H1 (cell line): Measurements from ENCODE around the gene RNF215. TPM values are rescaled to one million over a fixed set of nuclear protein-coding genes. Genes with fewer than 3 reads are reported as not detected.
A peak's percentile ranks its signal among the peaks of the same experiment; 100 is the strongest.

Experiments used
- CTCF ChIA-PET: fragments of 300-600 bp; sonication (Branson Sonifier 250); formaldehyde crosslinking; loops from one replicate; lab custom pipeline; 2021; ENCODE audit not compliant: partially characterized antibody; lab: Charles Lee
- POLR2A ChIA-PET: fragments of 300-600 bp; sonication (Branson Sonifier 250); formaldehyde crosslinking; loops from one replicate; lab custom pipeline; 2021; ENCODE audit warnings: inconsistent platforms; ENCODE audit not compliant: partially characterized antibody; lab: Charles Lee
- DNase-seq, 2 experiments: peaks; one replicate each; pipeline versions ENCODE4 v3.0.0 to v3.0.0-alpha.2; 2010 to 2022; ENCODE audit warnings: low spot score in 2 of 2, low read depth in 1 of 2, mixed read lengths in 1 of 2
- FAIRE-seq: peaks from 2 replicates; lab custom pipeline; 2011; peaks lifted over from hg19 to GRCh38; lab: Jason Lieb, UNC
- H2AFZ ChIP-seq: 2 replicates; pipeline ENCODE4 v1.8.1; 2012; ENCODE audit warnings: low read length, inconsistent platforms
- H2AK5ac ChIP-seq: 2 replicates; pipeline ENCODE4 v1.6.1; 2013; ENCODE audit warnings: low read depth, low read length
- H2BK120ac ChIP-seq: replicated peaks from 2 replicates; pipeline ENCODE3; 2013; ENCODE audit warnings: low read depth, low read length, inconsistent platforms
- H2BK12ac ChIP-seq: 2 replicates; pipeline ENCODE4 v1.6.1; 2013; ENCODE audit warnings: low read depth, low read length
- H2BK15ac ChIP-seq: 2 replicates; pipeline ENCODE4 v1.6.1; 2013; ENCODE audit warnings: low read length
- H2BK20ac ChIP-seq: 2 replicates; pipeline ENCODE4 v1.6.1; 2013; ENCODE audit warnings: low read length
- H2BK5ac ChIP-seq: 2 replicates; pipeline ENCODE4 v1.6.1; 2013; ENCODE audit warnings: low read depth, low read length
- H3K14ac ChIP-seq: 2 replicates; pipeline ENCODE4 v1.6.1; 2013; ENCODE audit warnings: inconsistent platforms; ENCODE audit not compliant: insufficient read length
- H3K18ac ChIP-seq: 2 replicates; pipeline ENCODE4 v1.6.1; 2013; ENCODE audit warnings: low read length; ENCODE audit errors: extremely low read depth
- H3K23ac ChIP-seq: 2 replicates; pipeline ENCODE4 v1.6.1; 2013; ENCODE audit warnings: inconsistent platforms; ENCODE audit not compliant: insufficient read length
- H3K23me2 ChIP-seq: 2 replicates; pipeline ENCODE4 v1.6.1; 2013; ENCODE audit warnings: low read depth, low read length
- H3K27ac ChIP-seq: 2 replicates; pipeline ENCODE4 v1.6.1; 2011; ENCODE audit warnings: low read depth, low read length, inconsistent platforms
- H3K27me3 ChIP-seq, 4 experiments: replicated peaks in 1 of 4; 1 replicate in 1 of 4; 2 replicates in 3 of 4; pipeline versions ENCODE4 v1.6.1 to v1.8.1; 2011 to 2013; ENCODE audit warnings: low read length in 3 of 4, mild to moderate bottlenecking in 3 of 4, inconsistent platforms in 2 of 4, mixed read lengths in 2 of 4, moderate library complexity in 1 of 4; ENCODE audit not compliant: control insufficient read depth in 3 of 4, insufficient read depth in 3 of 4; ENCODE audit errors: extremely low read depth in 1 of 4
- H3K36me3 ChIP-seq, 4 experiments: 2 replicates each; pipeline versions ENCODE4 v1.6.1 to v1.8.1; 2011 to 2013; ENCODE audit warnings: mild to moderate bottlenecking in 4 of 4, low read length in 3 of 4, moderate library complexity in 2 of 4, control low read depth in 1 of 4, inconsistent platforms in 1 of 4; ENCODE audit not compliant: insufficient read depth in 4 of 4, control insufficient read depth in 2 of 4
- H3K4ac ChIP-seq: replicated peaks from 2 replicates; pipeline ENCODE3; 2013; ENCODE audit warnings: low read length, low read depth, mixed read lengths, inconsistent platforms; ENCODE audit not compliant: insufficient read length
- H3K4me1 ChIP-seq, 4 experiments: replicated peaks in 1 of 4; 1 replicate in 1 of 4; 2 replicates in 3 of 4; pipeline versions ENCODE4 v1.6.1 to v1.8.1; 2011 to 2013; ENCODE audit warnings: low read length in 3 of 4, inconsistent platforms in 2 of 4, mixed read lengths in 1 of 4; ENCODE audit not compliant: insufficient read depth in 4 of 4, control insufficient read depth in 3 of 4
- H3K4me2 ChIP-seq, 2 experiments: 2 replicates each; pipeline versions ENCODE4 v1.6.1 to v1.8.1; 2011 to 2013; ENCODE audit warnings: low read depth in 2 of 2, low read length in 2 of 2, control low read depth in 1 of 2, inconsistent platforms in 1 of 2, mild to moderate bottlenecking in 1 of 2; ENCODE audit not compliant: insufficient read depth in 1 of 2
- H3K4me3 ChIP-seq, 4 experiments: fragments of 200-600, 300-600 bp in 1 of 4; sonication (generic), shearing (Covaris generic), sonication (Bioruptor Twin) in 1 of 4; 2 replicates each; pipeline versions ENCODE4 v1.5.1 to v1.8.1; 2011 to 2016; ENCODE audit warnings: low read length in 4 of 4, low read depth in 3 of 4, control low read depth in 2 of 4, inconsistent platforms in 2 of 4, mild to moderate bottlenecking in 2 of 4, mixed read lengths in 1 of 4, moderate library complexity in 1 of 4; ENCODE audit not compliant: insufficient read depth in 2 of 4; ENCODE audit errors: extremely low read depth in 1 of 4
- H3K56ac ChIP-seq: replicated peaks from 2 replicates; pipeline ENCODE3; 2013; ENCODE audit warnings: low read depth, mild to moderate bottlenecking, mixed read lengths, low read length, inconsistent platforms; ENCODE audit not compliant: insufficient read length
- H3K79me1 ChIP-seq: 2 replicates; pipeline ENCODE4 v1.6.1; 2013; ENCODE audit warnings: low read depth, low read length, control low read depth
- H3K79me2 ChIP-seq, 2 experiments: 2 replicates each; pipeline versions ENCODE4 v1.6.1 to v1.8.1; 2012 to 2013; ENCODE audit warnings: low read length in 2 of 2, mild to moderate bottlenecking in 2 of 2, inconsistent platforms in 1 of 2; ENCODE audit not compliant: insufficient read depth in 2 of 2, control insufficient read depth in 1 of 2
- H3K9ac ChIP-seq, 4 experiments: replicated peaks in 1 of 4; 1 replicate in 1 of 4; 2 replicates in 3 of 4; pipeline versions ENCODE4 v1.6.1 to v1.8.1; 2011 to 2013; ENCODE audit warnings: low read depth in 3 of 4, low read length in 3 of 4, control low read depth in 2 of 4, mild to moderate bottlenecking in 2 of 4, moderate library complexity in 2 of 4, inconsistent platforms in 1 of 4; ENCODE audit errors: extremely low read depth in 1 of 4
- H3K9me3 ChIP-seq, 2 experiments: 2 replicates each; pipeline versions ENCODE4 v1.6.1 to v1.8.1; 2012 to 2013; ENCODE audit warnings: mild to moderate bottlenecking in 2 of 2, moderate library complexity in 2 of 2, control low read depth in 1 of 2, inconsistent platforms in 1 of 2, low read depth in 1 of 2, low read length in 1 of 2, mixed read lengths in 1 of 2; ENCODE audit not compliant: insufficient read depth in 2 of 2
- H4K20me1 ChIP-seq, 2 experiments: replicated peaks in 1 of 2; 2 replicates each; pipeline versions ENCODE3 to v1.8.1; 2011 to 2013; ENCODE audit warnings: inconsistent platforms in 2 of 2, low read length in 2 of 2, mild to moderate bottlenecking in 1 of 2; ENCODE audit not compliant: insufficient read depth in 2 of 2, control insufficient read depth in 1 of 2
- H4K5ac ChIP-seq: 2 replicates; pipeline ENCODE4 v1.6.1; 2013; ENCODE audit warnings: low read length, low read depth, mixed read lengths, inconsistent platforms; ENCODE audit not compliant: insufficient read length
- H4K8ac ChIP-seq: 2 replicates; pipeline ENCODE4 v1.8.0; 2013; ENCODE audit warnings: mild to moderate bottlenecking, moderate library complexity, low read length, inconsistent platforms; ENCODE audit not compliant: insufficient read depth; ENCODE audit errors: extremely low read depth
- H4K91ac ChIP-seq: replicated peaks from 2 replicates; pipeline ENCODE3; 2013; ENCODE audit warnings: low read length, mixed read lengths, inconsistent platforms; ENCODE audit not compliant: insufficient read length
- GABPA ChIP-seq: IDR thresholded peaks from 2 replicates; pipeline ENCODE4 v1.6.1; 2011; ENCODE audit warnings: mild to moderate bottlenecking, low read length, moderate library complexity, borderline replicate concordance; ENCODE audit not compliant: insufficient read depth
- KDM1A ChIP-seq: fragments of 200-600, 300-600 bp; sonication (generic); IDR thresholded peaks from 2 replicates; pipeline ENCODE4 v1.7.1; 2016; ENCODE audit warnings: mild to moderate bottlenecking, low read length, borderline replicate concordance
- KDM4A ChIP-seq: IDR thresholded peaks from one replicate; pipeline ENCODE4 v1.7.1; 2012; ENCODE audit warnings: low read depth, mild to moderate bottlenecking, moderate library complexity, low read length, inconsistent platforms; ENCODE audit not compliant: severe bottlenecking
- KDM5A ChIP-seq: fragments of 200-600 bp; IDR thresholded peaks from 2 replicates; pipeline ENCODE4 v1.7.1; 2012; ENCODE audit warnings: mild to moderate bottlenecking, low read length, inconsistent platforms, mixed read lengths
- MAFK ChIP-seq: IDR thresholded peaks from 2 replicates; pipeline ENCODE4 v1.6.1; 2012; ENCODE audit warnings: low read depth, mild to moderate bottlenecking, improper control_type of control experiment, low read length
- NANOG ChIP-seq: IDR thresholded peaks from 2 replicates; pipeline ENCODE4 v1.6.1; 2011; ENCODE audit warnings: low read length, low read depth, mild to moderate bottlenecking, inconsistent platforms; ENCODE audit not compliant: insufficient read depth, poor library complexity, severe bottlenecking
- NRF1 ChIP-seq: IDR thresholded peaks from 2 replicates; pipeline ENCODE4 v1.6.1; 2011; ENCODE audit warnings: mild to moderate bottlenecking, low read depth, low read length, improper control_type of control experiment
- TCF12 ChIP-seq: IDR thresholded peaks from 2 replicates; pipeline ENCODE4 v1.6.1; 2011; ENCODE audit warnings: low read depth, mild to moderate bottlenecking, low read length
- YY1 ChIP-seq: IDR thresholded peaks from 2 replicates; pipeline ENCODE4 v1.6.1; 2011; ENCODE audit warnings: low read depth, mild to moderate bottlenecking, low read length
- WGBS, 2 experiments: shearing (Covaris generic) in 1 of 2; methylation state at CpG; one replicate each; pipeline versions ENCODE4 v1.1.6 to v1.1.7; 2013 to 2015; ENCODE audit warnings: low lambda C conversion rate in 2 of 2, mixed read lengths in 2 of 2, inconsistent platforms in 1 of 2, low coverage in 1 of 2, missing lambda C conversion rate in 1 of 2; ENCODE audit not compliant: insufficient replicate concordance in 2 of 2, insufficient coverage in 1 of 2, insufficient read length in 1 of 2; ENCODE audit errors: extremely low coverage in 1 of 2, missing lambda C conversion rate in 1 of 2; 5-methylcytosine and 5-hydroxymethylcytosine counted together
- polyA plus RNA-seq, 7 experiments: library from polyadenylated mRNA; depleted of rRNA in 3 of 7; stranded (reverse) in 5 of 7; unstranded in 2 of 7; fragments of >200 nt in 5 of 7; fragments of 200-250 nt in 2 of 7; gene quantifications; 1 replicate in 5 of 7; 2 replicates in 1 of 7; 4 replicates in 1 of 7; pipeline versions ENCODE4 v1.2.1 to v1.2.3, GENCODE V29; 2011 to 2013; ENCODE audit warnings: missing spikeins in 2 of 7, mixed read lengths in 2 of 7
- total RNA-seq: library from RNA; stranded (reverse); fragmentation: NEBNext Ultra II Directional; extraction: Animal tissue kit (Norgen Biotek cat#: 25700); gene quantifications from 2 replicates; pipeline ENCODE4 v1.2.1, GENCODE V29; 2021

Gene RNF215
- total and polyA plus RNA-seq, 2 of the 8 experiments (the other 6 are each of a cell fraction or from before 2014, with no cell fraction given), result 13.1 to 19.0 TPM

GRCh38 chr22:30361916-30362650 is 25.1 kb downstream of the RNF215 start:
- Histone ChIP-seq H3K4me3 (no peak overlapping the region), H3K27ac (no peak overlapping the region; the same call in 1 of the 2 replicates), H3K36me3 (peaks cover 0 to 3% (median 1%) of the 10 kb centered on the region in 4 experiments; a peak in 3 of 8 replicates), H2BK20ac (peak overlapping the region; percentile 93; the same call in 1 of the 2 replicates), H2BK15ac (peak overlapping the region; percentile 31; the same call in 1 of the 2 replicates), H4K5ac (no peak overlapping the region)
- WGBS, 2 experiments, result 78% methylated on average over 8 of the region's 10 CpGs; no CpG with 5 or more reads in 1 of the 2 experiments
- TF ChIP-seq MAFK, result no peak
- no peak for TF ChIP-seq YY1
- TF ChIP-seq GABPA, result no peak
- TF ChIP-seq NANOG, result no peak
- TF ChIP-seq TCF12, result no peak
- TF ChIP-seq KDM1A, result no peak
- no peak for TF ChIP-seq KDM4A
- TF ChIP-seq NRF1, result no peak
- TF ChIP-seq KDM5A, result no peak
- TF ChIP-seq, all 59 proteins: peak for 0
- DNase-seq (no peak), FAIRE-seq (no peak)
- Histone ChIP-seq H3K56ac (no peak overlapping the region), H3K4me2 (peak overlapping the region in 1 of 2 experiments; percentile 29; a peak in 1 of 4 replicates), H4K91ac (peak overlapping the region; percentile 25), H2AFZ (no peak overlapping the region), H3K79me1 (peaks cover 6% of the 10 kb centered on the region; the same call in 1 of the 2 replicates), H3K9ac (no peak overlapping the region), H3K18ac (no peak overlapping the region), H3K27me3 (no peaks in the 10 kb centered on the region), H3K14ac (no peak overlapping the region), H4K8ac (no peak overlapping the region), H4K20me1 (no peaks in the 10 kb centered on the region), H3K23ac (no peak overlapping the region), H2BK5ac (peak overlapping the region; percentile 76), H3K4ac (no peak overlapping the region), H3K79me2 (0 out of 4 replicates have a peak, but pooled peaks cover 0 to 3% of the 10 kb centered on the region in 2 experiments), H2AK5ac (0 out of 2 replicates have a peak overlapping the region, but pooled peaks have one; percentile 48), H3K4me1 (peaks cover 0 to 15% (median 11%) of the 10 kb centered on the region in 4 experiments; a peak in 5 of 7 replicates), H3K9me3 (no peaks in the 10 kb centered on the region), H2BK12ac (peak overlapping the region; percentile 75; the same call in 1 of the 2 replicates), H3K23me2 (peaks cover 2% of the 10 kb centered on the region; the same call in 1 of the 2 replicates), H2BK120ac (peak overlapping the region; percentile 7)
- CTCF ChIA-PET, result interaction anchor here (0.7 to 1.6 kb wide), 8 partner anchors 10 to 518 kb away, joined by 3 to 4 read pairs (median 3); partner anchors contain the start of gene SEC14L2
- POLR2A ChIA-PET, result interaction anchor here (1.5 to 11.5 kb wide), 3 partner anchors 8 to 29 kb away, joined by 4 to 129 read pairs (median 5); no protein-coding TSS in a partner anchor
